Right hindlimb (tissue), 1 donor: ENCODE results near the gene SPTLC1.
"Not testable (repeated sequence)": the region's sequence is repeated elsewhere in the genome, so short reads cannot be mapped to it uniquely, and the experiment has no call there.

Experiments
- DNase-seq: peaks from one replicate; pipeline ENCODE4 v3.0.0-alpha.2; 2018

Gene SPTLC1

GRCh38 chr9:92026206-92027002, 88.8 kb downstream of the SPTLC1 start:
- no peak for DNase-seq

GRCh38 chr9:92021785-92022541, 93.2 kb downstream of the SPTLC1 start:
- DNase-seq, result not testable (repeated sequence)

GRCh38 chr9:92019658-92020057, 95.6 kb downstream of the SPTLC1 start:
- DNase-seq, result no peak

- DNase-seq, result no peak
Measured at GRCh38 chr9:92010705-92011536, 104.3 kb downstream of the SPTLC1 start.

GRCh38 chr9:92010253-92010652, 105.0 kb downstream of the SPTLC1 start:
- not testable (repeated sequence) for DNase-seq

- no peak for DNase-seq
Measured at GRCh38 chr9:92008041-92008440, 107.2 kb downstream of the SPTLC1 start.

- no peak for DNase-seq
Measured at GRCh38 chr9:92004045-92004392, 111.2 kb downstream of the SPTLC1 start.

- no peak for DNase-seq
Measured at GRCh38 chr9:92003308-92004044, 111.7 kb downstream of the SPTLC1 start.

GRCh38 chr9:92001948-92002347, 113.3 kb downstream of the SPTLC1 start:
- DNase-seq, result not testable (repeated sequence)

- no peak for DNase-seq
Measured at GRCh38 chr9:92001244-92001643, 114.0 kb downstream of the SPTLC1 start.

- no peak for DNase-seq
Measured at GRCh38 chr9:91995000-91995655, 120.1 kb downstream of the SPTLC1 start.

GRCh38 chr9:91994422-91994821, 120.8 kb downstream of the SPTLC1 start:
- DNase-seq, result no peak

GRCh38 chr9:91992461-91993041, 122.7 kb downstream of the SPTLC1 start:
- no peak for DNase-seq

- DNase-seq, result peak; percentile 44
Measured at GRCh38 chr9:91991721-91992341, 123.4 kb downstream of the SPTLC1 start.

- no peak for DNase-seq
Measured at GRCh38 chr9:91986248-91986647, 129.0 kb downstream of the SPTLC1 start.

GRCh38 chr9:91985692-91986091, 129.5 kb downstream of the SPTLC1 start:
- no peak for DNase-seq
